DMS53 treated with DMSO at 0.1 percent for 48 hours (cell line): ENCODE data around the gene SEMA4A.

Experiments used
- DNase-seq: peaks from one replicate; lab custom pipeline; 2025; ENCODE audit not compliant: unreplicated experiment; lab: John Stamatoyannopoulos, UW

SEMA4A gene

DNA sequence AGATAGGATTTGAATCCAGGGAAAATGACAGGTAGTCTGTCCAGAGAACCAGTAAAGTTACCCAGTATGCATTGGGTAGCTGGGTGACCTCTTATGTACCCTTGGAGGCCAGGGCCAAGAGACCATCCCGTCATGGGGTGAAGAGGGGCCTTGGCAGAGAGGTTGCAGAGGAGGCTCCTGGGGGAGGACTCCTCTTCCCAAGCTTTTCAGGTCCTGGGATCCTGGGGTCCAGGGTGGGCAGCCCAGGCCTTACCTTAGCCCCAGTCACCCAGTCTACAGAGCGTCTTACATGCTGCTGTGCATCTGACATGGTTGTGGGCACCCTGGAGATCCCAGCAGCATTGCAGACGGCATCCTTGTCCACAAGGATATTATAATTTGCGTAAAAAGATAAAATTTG lies 73.4 kb downstream of the SEMA4A start:
- DNase-seq, result no peak
